ENCODE data around the gene GDAP1L1.

- peak; percentile 10 for TF ChIP-seq MXI1 (conservative IDR thresholded peaks at IDR 0.05; ENCODE audit: poor library complexity, severe bottlenecking)
- TF ChIP-seq EP300 (conservative IDR thresholded peaks at IDR 0.05; ENCODE audit: poor library complexity, severe bottlenecking) = no peak
- TF ChIP-seq CTCF (IDR thresholded peaks at IDR 0.05; ENCODE audit: poor library complexity, severe bottlenecking) = no peak
- TF ChIP-seq SMC3 (conservative IDR thresholded peaks at IDR 0.05; ENCODE audit: poor library complexity) = peak; percentile 25
- no peak for TF ChIP-seq TAF1 (IDR thresholded peaks at IDR 0.05; ENCODE audit: low read depth)
- peak; percentile 59 for TF ChIP-seq POLR2AphosphoS5 (IDR thresholded peaks at IDR 0.05)
- TF ChIP-seq EZH2 (IDR thresholded peaks at IDR 0.05; ENCODE audit: borderline replicate concordance, insufficient read depth, low read length, poor library complexity, severe bottlenecking) = no peak
- peak; percentile 19 for TF ChIP-seq REST (IDR thresholded peaks at IDR 0.05; ENCODE audit: borderline replicate concordance)
These were observed 35.7 kb upstream of the GDAP1L1 start for GRCh38 chr20:44211177-44212039.

Measured in neural cell (in vitro differentiated cells).